Stimulated activated CD8-positive, alpha-beta memory T cell treated with anti-CD3 and anti-CD28 coated beads, Interleukin-7, amount 100 ng/mL, for 1 hour (primary cell): ENCODE results near the gene NDUFA11.
"Not testable (repeated sequence)": the region's sequence is repeated elsewhere in the genome, so short reads cannot be mapped to it uniquely, and the experiment has no call there.

Source experiments
- DNase-seq, 2 donors: peaks; one replicate each; pipeline ENCODE4 v3.0.0-alpha.2; 2020; ENCODE audit warnings: low read depth in 2 of 2

Gene NDUFA11

GRCh38 chr19:5890099-5890498, 13.5 kb downstream of the NDUFA11 start:
- no peak for DNase-seq

DNA sequence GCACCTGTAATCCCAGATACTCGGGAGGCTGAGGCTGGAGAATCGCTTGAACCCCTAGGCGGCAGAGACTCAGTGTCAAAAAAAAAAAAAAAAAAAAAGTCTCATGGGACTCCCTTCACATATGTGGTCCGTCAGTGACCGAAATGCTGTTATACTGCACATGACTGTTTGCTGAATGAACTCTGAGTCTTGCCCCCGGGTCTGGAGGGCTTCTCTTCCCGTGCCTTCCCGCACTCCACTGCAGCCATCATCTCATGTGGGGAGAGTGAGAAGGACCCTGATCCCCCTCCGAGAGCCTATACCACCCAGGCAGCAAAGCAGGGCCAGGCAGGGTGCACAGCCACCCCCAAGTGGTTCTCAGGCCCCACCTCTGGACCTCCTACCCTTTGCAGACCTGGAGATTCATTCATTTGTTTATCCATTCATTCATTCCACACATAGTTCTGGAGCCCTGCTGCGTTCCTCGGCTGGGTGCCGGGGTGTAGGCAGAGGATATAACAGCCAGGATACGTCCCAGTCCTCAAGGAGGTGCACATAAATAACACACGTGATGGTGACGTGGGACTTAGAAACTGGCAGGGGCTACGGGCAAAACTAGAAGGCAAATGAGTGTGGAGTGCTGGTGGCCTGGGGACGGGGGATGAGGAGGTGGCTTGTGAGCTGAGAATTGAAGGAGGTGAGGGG, 14.2 kb downstream of the NDUFA11 start:
- no peak for DNase-seq

DNA sequence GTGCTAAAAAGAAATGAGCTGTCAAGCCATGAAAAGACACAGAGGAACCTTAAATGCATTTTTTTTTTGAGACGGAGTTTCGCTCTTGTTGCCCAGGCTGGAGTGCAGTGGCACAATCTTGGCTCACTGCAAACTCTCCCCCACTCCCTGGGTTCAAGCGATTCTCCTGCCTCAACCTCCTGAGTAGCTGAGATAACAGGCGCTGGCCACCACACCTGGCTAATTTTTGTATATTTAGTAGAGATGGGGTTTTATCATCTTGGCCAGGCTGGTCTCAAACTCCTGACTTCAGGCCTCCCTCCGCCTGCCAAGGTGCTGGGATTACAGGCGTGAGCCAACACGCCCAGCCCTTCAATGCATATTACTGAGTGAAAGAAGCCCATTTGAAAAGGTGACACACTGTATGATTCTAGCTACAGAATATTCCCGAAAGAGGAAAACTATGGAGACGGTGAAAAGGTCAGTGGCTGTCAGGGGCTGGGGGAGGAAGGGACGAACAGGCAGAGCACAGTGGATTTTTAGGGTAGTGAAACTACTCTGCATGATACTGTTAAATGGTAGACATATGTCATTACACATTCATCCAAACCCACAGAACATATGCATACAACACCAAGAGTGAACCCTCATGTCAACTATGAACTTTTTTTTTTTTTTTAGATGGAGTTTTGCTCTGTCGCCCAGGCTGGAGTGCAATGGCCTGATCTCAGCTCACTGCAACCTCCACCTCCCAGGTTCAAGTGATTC, 19.4 kb downstream of the NDUFA11 start:
- not testable (repeated sequence) for DNase-seq

DNA sequence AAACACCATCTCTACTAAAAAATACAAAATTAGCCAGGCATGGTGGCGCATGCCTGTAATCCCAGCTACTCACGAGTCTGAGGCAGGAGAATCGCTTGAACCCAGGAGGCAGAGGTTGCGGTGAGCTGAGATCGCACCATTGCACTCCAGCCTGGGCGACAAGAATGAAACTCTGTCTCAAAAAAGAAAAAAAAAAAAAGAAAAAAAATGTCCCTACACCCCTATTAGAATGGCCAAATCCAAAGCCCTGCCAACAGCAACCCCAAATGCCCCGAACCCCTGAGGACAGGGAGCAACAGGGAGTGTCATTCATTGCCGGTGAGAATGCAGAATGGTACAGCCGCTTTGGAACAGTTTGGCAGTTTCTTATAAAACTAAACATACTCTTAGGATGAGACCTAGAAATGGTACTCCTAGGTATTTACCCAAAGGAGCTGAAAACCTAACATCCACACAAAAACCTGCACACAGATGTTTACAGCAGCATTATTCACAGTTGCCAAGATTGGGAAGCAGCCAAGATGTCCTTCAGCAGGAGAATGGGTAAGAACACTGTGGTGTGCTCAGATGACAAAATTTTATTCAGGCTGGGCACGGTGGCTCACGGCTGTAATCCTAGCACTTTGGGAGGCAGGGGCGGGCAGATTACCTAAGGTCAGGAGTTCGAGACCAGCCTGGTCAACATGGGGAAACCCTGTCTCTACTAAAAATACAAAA, 20.3 kb downstream of the NDUFA11 start:
- DNase-seq = not testable (repeated sequence)

GRCh38 chr19:5882421-5882968, 21.1 kb downstream of the NDUFA11 start:
- no peak for DNase-seq

- no peak for DNase-seq
These were observed 21.9 kb downstream of the NDUFA11 start for GRCh38 chr19:5881543-5882299.

GRCh38 chr19:5880604-5881078, 22.9 kb downstream of the NDUFA11 start:
- no peak for DNase-seq

DNA sequence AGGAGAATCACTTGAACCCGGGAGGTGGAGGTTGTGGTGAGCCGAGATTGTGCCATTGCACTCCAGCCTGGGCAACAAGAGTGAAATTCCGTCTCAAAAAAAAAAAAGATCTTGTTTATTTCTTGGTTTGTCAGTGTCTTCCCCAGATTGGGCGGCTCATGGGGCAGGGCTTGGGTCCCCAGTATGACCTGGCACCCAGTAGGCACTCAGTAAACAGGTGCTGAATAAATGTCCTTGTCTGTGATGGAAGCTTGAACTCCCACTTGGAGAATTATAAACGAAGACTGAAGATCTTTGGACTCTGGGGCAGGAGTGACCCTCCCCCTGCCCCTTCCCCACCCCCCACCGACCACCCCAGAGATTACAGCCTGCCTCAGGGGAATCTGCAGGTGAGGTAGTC, 23.4 kb downstream of the NDUFA11 start:
- no peak for DNase-seq

DNA sequence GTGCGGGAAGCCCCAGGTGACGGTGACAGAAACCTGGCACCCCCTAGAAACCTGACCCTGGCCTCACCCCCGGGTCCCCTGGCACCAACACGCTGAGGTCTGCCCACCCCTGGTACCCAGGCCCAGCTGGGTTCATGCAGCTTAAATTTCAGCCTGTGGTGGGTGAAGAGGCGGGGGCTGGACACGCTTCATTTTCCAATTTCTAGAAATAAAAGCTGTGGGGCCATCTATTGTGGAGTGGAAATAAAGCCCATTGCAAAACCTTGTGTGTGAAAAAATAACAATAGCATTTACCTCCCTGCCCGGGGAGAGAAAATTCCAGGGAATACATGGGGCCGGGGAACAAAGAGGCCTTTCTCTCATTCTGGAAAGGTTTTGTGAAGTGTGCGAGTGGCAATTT, 25.7 kb downstream of the NDUFA11 start:
- no peak for DNase-seq

DNA sequence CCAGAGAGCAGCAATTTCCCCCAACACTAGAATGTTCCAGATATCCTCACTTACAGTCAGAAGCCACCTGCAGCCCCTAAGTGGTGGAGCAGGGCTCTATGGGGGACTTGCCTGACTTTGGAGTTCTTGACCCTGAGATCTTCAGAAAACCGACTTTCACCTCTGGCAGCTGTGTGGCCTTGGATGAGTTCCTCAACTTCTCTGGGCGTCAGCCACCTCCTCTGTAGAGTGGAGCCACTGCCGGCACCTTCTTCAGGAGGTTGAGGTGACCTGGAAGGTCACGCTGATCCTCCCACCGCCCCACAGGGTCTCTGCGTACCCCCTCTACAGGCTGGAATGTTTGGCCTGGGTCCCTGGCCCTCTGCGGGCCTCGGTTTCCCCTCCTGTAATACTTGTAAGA, 26.2 kb downstream of the NDUFA11 start:
- no peak for DNase-seq

DNA sequence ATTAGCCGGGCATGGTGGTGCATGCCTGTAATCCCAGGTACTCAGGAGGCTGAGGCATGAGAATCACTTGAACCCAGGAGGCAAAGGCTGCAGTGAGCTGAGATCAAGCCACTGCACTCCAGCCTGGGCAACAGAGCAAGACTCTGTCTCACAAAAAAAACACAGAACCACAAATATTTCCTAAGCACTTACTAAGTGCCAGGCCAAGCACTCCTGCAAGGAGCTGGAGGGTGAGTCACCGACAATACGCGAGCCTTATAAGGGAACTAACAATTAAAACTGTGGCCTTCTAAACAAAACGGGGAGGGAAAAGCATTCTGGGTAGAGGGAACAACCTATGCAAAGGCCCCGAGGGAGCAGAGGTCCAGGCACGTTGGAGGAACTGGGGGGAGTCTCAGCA, 29.1 kb downstream of the NDUFA11 start:
- not testable (repeated sequence) for DNase-seq

DNA sequence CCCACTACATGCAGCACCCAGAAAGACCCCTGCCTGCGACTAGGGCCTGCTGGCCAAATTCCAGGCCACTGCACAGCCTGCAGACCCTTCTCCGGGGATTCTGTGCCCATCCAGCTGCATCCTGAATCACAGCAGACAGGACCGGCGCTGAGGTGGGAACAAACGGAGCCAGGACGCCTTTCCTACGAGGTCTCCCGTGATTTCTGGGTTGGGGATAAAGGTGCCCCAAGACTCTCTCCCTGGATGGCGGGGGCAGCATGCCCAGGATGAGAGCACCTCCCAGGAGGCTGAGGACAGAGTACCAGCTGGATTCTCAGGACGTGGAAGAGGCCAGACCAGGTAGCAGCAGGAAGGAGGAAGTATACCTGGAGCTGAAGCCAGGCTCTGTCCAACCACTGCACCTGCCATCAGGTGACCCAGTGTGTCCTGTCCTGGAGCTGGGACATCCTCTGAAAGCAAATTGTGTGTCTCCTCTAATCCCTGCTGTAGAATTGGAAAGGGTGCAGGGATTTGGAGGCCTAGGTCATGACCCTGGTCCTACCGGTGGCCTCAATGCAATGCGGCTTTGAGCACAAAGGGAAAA, 29.9 kb downstream of the NDUFA11 start:
- DNase-seq = no peak

DNA sequence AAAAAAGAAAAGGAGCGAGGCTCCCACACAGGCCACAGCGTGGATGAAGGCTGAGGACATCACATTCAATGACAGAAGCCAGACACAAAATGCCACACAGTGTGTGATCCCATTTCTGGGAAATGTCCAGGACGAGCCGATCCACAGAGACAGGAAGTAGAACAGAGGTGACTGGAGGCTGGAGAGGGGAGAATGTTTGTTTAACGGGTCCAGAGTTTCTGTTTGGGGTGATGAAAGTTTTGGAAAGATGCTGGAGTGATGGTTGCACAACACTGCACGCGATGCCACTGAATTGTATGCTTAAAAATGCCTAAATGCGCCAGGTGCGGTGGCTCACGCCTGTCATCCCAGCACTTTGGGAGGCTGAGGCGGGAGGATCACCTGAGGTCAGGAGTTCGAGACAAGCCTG, 32.6 kb downstream of the NDUFA11 start:
- DNase-seq = no peak

GRCh38 chr19:5867201-5868136, 36.1 kb downstream of the NDUFA11 start:
- no peak for DNase-seq

DNA sequence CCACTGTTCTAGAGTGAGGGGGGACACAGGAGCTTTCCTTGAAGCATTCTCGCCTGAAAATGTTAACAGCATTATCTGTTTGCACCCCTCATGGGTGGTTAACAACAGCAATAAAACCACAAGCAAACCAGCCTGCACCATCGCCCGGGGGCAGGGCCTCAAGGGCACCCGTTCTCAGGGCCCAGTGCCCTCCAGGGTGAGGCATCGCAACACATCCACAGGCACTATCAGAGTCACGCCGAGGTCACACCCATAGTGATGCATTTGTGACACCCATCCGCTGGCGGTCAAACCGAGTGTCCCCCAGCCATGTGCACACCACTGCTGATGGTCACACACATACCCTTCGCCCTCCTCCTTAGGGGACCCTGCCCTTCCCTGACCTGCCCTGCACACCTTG, 37.8 kb downstream of the NDUFA11 start:
- no peak for DNase-seq

GRCh38 chr19:5864725-5865486, 38.7 kb downstream of the NDUFA11 start:
- DNase-seq = no peak

- no peak for DNase-seq
These were observed 39.4 kb downstream of the NDUFA11 start for GRCh38 chr19:5864013-5864720.

DNA sequence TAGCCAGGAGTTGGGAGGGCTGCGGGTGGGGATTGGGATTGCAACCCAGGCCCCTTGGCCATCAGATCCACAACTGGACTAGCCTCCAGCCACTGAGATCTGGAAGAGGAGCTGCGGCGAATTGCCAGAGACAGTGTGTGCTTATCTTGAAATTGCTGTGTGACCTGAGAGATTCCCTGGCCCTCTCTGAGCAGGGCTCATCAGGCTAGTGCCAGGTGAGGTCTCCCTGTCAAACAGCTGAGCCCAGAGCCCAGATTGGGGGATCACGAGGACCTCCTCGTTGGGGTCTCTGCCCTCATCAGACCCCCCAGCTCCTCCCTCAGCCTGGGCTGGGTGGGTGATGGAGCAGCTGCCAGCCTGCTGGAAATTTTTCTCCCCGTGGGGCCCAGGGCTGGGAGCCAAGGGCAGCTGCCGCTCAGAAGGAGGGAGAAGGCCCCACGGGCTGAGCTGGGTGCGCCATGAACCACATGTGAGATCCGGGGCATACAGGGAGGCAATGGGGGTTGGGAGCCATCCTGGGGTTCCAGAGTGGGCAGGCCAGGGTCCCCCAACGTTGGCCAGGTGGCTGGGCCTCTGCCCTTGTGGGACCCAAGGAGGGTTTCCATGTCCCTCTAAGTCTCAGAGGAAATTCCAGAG, 40.4 kb downstream of the NDUFA11 start:
- no peak for DNase-seq
